HepG2 (cell line): ENCODE data around the gene FSD1. TPM values are rescaled to one million over a fixed set of nuclear protein-coding genes. Genes with fewer than 3 reads are reported as not detected.

Experiments
- DBP ChIP-seq: sonication (generic); formaldehyde crosslinking; IDR thresholded peaks from 2 replicates; pipeline ENCODE4 v1.4.0; 2020; ENCODE audit warnings: missing genetic modification reagents; ENCODE audit errors: not compliant biosample characterization
- GMEB1 ChIP-seq: sonication (generic); formaldehyde crosslinking; IDR thresholded peaks from 2 replicates; pipeline ENCODE4 v1.5.1; 2020; ENCODE audit warnings: missing genetic modification reagents, mild to moderate bottlenecking, borderline replicate concordance
- KLF6 ChIP-seq: IDR thresholded peaks from 2 replicates; pipeline ENCODE4 v1.8.0; 2016; ENCODE audit warnings: missing biosample characterization, missing genetic modification reagents
- MAF1 ChIP-seq: sonication (generic); formaldehyde crosslinking; IDR thresholded peaks from 2 replicates; pipeline ENCODE4 v1.5.0; 2020; ENCODE audit warnings: missing genetic modification reagents, borderline replicate concordance
- NFKB2 ChIP-seq: sonication (generic); formaldehyde crosslinking; IDR thresholded peaks from 2 replicates; pipeline ENCODE4 v1.4.0; 2020; ENCODE audit warnings: missing genetic modification reagents, borderline replicate concordance
- NFRKB ChIP-seq: fragments of 450-650 bp; IDR thresholded peaks from 2 replicates; pipeline ENCODE4 v1.6.1; 2017
- NFYC ChIP-seq: IDR thresholded peaks from 2 replicates; pipeline ENCODE4 v1.6.1; 2016; ENCODE audit warnings: missing genetic modification reagents, missing compliant biosample characterization
- RAD51 ChIP-seq: fragments of 450-650 bp; IDR thresholded peaks from 2 replicates; pipeline ENCODE4 v1.6.1; 2016; ENCODE audit warnings: borderline replicate concordance
- RBM39 ChIP-seq: fragments of 200-400 bp; formaldehyde crosslinking; IDR thresholded peaks from one replicate; pipeline ENCODE4 v1.6.1; 2018; ENCODE audit warnings: antibody characterized with exemption, mild to moderate bottlenecking, low read depth, low read length; ENCODE audit not compliant: poor library complexity, severe bottlenecking
- TEAD2 ChIP-seq: sonication (generic); formaldehyde crosslinking; IDR thresholded peaks from 2 replicates; pipeline ENCODE4 v1.9.0; 2021; ENCODE audit warnings: missing genetic modification reagents
- THYN1 ChIP-seq: sonication (generic); formaldehyde crosslinking; IDR thresholded peaks from 2 replicates; pipeline ENCODE4 v1.8.1; 2023; ENCODE audit warnings: low read depth, mild to moderate bottlenecking, moderate library complexity, missing genetic modification reagents, borderline replicate concordance
- ZNF709 ChIP-seq: sonication (generic); formaldehyde crosslinking; IDR thresholded peaks from 2 replicates; pipeline ENCODE4 v1.5.0; 2020; ENCODE audit warnings: mild to moderate bottlenecking, missing genetic modification reagents
- ZSCAN31 ChIP-seq: sonication (generic); formaldehyde crosslinking; IDR thresholded peaks from 2 replicates; pipeline ENCODE4 v1.5.0; 2020; ENCODE audit warnings: low read depth, mild to moderate bottlenecking, missing genetic modification reagents
- polyA plus RNA-seq, 8 experiments: library from polyadenylated mRNA; depleted of rRNA in 3 of 8; stranded (reverse) in 7 of 8; unstranded in 1 of 8; fragments of >200 nt; fragmentation: Illumina TruSeq in 4 of 8; extraction: Trizol in 4 of 8; gene quantifications; 2 replicates each; pipeline versions ENCODE4 v1.2.1 to v1.2.3, GENCODE V29; 2011 to 2016; ENCODE audit warnings: low read depth in 4 of 8, missing spikeins in 1 of 8, mixed read lengths in 1 of 8; ENCODE audit not compliant: insufficient read depth in 1 of 8
- total RNA-seq, 5 experiments: library from RNA; depleted of rRNA; stranded (reverse); fragments of >200 nt; fragmentation: Illumina TruSeq; extraction: Trizol; gene quantifications; 2 replicates each; pipeline ENCODE4 v1.2.3, GENCODE V29; 2016; ENCODE audit warnings: low read depth in 1 of 5
- TF ChIP-seq, protein P1 (sequence below): sonication (generic); formaldehyde crosslinking; IDR thresholded peaks from 2 replicates; pipeline ENCODE4 v1.4.0; 2020; ENCODE audit warnings: mild to moderate bottlenecking, missing genetic modification reagents
- TF ChIP-seq, protein P2 (sequence below): sonication (generic); formaldehyde crosslinking; IDR thresholded peaks from 2 replicates; pipeline ENCODE4 v1.4.0; 2020; ENCODE audit warnings: mild to moderate bottlenecking, missing genetic modification reagents
- TF ChIP-seq, protein P3 (sequence below): sonication (generic); formaldehyde crosslinking; IDR thresholded peaks from 2 replicates; pipeline ENCODE4 v1.4.0; 2020; ENCODE audit warnings: missing genetic modification reagents, borderline replicate concordance

Gene FSD1
- total and polyA plus RNA-seq, 2 of the 13 experiments (the other 11 are each of a cell fraction or from before 2014, with no cell fraction given): 0.29 to 0.66 TPM

- TF ChIP-seq TEAD2 (CRISPR knock-in tag) (0 out of 2 replicates have a peak, but pooled peaks have one; percentile 76), NFKB2 (0 out of 2 replicates have a peak, but pooled peaks have one; percentile 89), ZSCAN31 (CRISPR knock-in tag) (peak; percentile 42; the same call in 1 of the 2 replicates), MAF1 (no peak), NFYC (peak; percentile 58), KLF6 (peak; percentile 81; the same call in 1 of the 2 replicates), DBP (CRISPR knock-in tag) (no peak), THYN1 (no peak), GMEB1 (CRISPR knock-in tag) (peak; percentile 71; the same call in 1 of the 2 replicates), RAD51 (no peak), NFRKB (no peak), ZNF709 (CRISPR knock-in tag) (no peak), RBM39 (no peak)
- TF ChIP-seq, protein P1, sequence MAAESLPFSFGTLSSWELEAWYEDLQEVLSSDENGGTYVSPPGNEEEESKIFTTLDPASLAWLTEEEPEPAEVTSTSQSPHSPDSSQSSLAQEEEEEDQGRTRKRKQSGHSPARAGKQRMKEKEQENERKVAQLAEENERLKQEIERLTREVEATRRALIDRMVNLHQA (CRISPR knock-in tag): no peak
- TF ChIP-seq, protein P2, sequence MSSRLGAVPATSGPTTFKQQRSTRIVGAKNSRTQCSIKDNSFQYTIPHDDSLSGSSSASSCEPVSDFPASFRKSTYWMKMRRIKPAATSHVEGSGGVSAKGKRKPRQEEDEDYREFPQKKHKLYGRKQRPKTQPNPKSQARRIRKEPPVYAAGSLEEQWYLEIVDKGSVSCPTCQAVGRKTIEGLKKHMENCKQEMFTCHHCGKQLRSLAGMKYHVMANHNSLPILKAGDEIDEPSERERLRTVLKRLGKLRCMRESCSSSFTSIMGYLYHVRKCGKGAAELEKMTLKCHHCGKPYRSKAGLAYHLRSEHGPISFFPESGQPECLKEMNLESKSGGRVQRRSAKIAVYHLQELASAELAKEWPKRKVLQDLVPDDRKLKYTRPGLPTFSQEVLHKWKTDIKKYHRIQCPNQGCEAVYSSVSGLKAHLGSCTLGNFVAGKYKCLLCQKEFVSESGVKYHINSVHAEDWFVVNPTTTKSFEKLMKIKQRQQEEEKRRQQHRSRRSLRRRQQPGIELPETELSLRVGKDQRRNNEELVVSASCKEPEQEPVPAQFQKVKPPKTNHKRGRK (CRISPR knock-in tag): no peak
- TF ChIP-seq, protein P3, sequence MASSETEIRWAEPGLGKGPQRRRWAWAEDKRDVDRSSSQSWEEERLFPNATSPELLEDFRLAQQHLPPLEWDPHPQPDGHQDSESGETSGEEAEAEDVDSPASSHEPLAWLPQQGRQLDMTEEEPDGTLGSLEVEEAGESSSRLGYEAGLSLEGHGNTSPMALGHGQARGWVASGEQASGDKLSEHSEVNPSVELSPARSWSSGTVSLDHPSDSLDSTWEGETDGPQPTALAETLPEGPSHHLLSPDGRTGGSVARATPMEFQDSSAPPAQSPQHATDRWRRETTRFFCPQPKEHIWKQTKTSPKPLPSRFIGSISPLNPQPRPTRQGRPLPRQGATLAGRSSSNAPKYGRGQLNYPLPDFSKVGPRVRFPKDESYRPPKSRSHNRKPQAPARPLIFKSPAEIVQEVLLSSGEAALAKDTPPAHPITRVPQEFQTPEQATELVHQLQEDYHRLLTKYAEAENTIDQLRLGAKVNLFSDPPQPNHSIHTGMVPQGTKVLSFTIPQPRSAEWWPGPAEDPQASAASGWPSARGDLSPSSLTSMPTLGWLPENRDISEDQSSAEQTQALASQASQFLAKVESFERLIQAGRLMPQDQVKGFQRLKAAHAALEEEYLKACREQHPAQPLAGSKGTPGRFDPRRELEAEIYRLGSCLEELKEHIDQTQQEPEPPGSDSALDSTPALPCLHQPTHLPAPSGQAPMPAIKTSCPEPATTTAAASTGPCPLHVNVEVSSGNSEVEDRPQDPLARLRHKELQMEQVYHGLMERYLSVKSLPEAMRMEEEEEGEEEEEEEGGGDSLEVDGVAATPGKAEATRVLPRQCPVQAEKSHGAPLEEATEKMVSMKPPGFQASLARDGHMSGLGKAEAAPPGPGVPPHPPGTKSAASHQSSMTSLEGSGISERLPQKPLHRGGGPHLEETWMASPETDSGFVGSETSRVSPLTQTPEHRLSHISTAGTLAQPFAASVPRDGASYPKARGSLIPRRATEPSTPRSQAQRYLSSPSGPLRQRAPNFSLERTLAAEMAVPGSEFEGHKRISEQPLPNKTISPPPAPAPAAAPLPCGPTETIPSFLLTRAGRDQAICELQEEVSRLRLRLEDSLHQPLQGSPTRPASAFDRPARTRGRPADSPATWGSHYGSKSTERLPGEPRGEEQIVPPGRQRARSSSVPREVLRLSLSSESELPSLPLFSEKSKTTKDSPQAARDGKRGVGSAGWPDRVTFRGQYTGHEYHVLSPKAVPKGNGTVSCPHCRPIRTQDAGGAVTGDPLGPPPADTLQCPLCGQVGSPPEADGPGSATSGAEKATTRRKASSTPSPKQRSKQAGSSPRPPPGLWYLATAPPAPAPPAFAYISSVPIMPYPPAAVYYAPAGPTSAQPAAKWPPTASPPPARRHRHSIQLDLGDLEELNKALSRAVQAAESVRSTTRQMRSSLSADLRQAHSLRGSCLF (CRISPR knock-in tag): 0 out of 2 replicates have a peak, but pooled peaks have one; percentile 42
These were observed 6.1 kb downstream of the FSD1 start (continued) for GRCh38 chr19:4310247-4311121.
